Measurements from ENCODE around the gene KTI12.

The KTI12 gene

DNA sequence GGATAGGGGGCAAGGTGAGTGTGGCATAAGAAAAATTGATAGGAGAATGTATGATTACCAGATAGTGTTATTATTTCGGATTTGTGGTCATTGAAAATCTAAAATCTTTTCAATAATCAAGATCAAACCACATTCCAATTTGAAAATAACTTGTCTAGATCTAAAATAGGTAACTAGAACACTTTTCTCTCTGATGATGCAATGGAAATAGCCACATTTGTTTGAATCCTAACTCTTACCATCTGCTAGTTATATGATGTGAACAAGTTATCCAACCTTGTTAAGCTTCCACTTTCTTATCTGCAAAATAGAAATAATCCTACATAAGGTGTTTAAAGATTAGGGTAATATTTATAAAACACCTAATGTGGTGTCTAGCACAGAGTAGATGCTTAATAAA, 26.3 kb upstream of the KTI12 start:
- no peaks in the 10 kb centered on the region for H3K9me2 ChIP-seq (replicated peaks; ENCODE audit: insufficient read depth, low read length)
- H3F3A ChIP-seq (ENCODE audit: insufficient read depth): peaks cover 5% of the 10 kb centered on the region
- peaks cover 19% of the 10 kb centered on the region; the same call in 1 of the 2 replicates for H3K36me3 ChIP-seq (ENCODE audit: low read length)
- no peak overlapping the region for H3K9ac ChIP-seq (ENCODE audit: low read length)
- H3K4me2 ChIP-seq (ENCODE audit: low read depth, low read length, poor library complexity, severe bottlenecking): no peak overlapping the region
- TF ChIP-seq EZH2phosphoT487 (conservative IDR thresholded peaks at IDR 0.05; ENCODE audit: low read length): no peak
- TF ChIP-seq, protein P1, sequence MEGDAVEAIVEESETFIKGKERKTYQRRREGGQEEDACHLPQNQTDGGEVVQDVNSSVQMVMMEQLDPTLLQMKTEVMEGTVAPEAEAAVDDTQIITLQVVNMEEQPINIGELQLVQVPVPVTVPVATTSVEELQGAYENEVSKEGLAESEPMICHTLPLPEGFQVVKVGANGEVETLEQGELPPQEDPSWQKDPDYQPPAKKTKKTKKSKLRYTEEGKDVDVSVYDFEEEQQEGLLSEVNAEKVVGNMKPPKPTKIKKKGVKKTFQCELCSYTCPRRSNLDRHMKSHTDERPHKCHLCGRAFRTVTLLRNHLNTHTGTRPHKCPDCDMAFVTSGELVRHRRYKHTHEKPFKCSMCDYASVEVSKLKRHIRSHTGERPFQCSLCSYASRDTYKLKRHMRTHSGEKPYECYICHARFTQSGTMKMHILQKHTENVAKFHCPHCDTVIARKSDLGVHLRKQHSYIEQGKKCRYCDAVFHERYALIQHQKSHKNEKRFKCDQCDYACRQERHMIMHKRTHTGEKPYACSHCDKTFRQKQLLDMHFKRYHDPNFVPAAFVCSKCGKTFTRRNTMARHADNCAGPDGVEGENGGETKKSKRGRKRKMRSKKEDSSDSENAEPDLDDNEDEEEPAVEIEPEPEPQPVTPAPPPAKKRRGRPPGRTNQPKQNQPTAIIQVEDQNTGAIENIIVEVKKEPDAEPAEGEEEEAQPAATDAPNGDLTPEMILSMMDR (IDR thresholded peaks at IDR 0.05; ENCODE audit: insufficient read depth, low read length, poor library complexity, severe bottlenecking): no peak
- H3K27me3 ChIP-seq (ENCODE audit: low read length): no peaks in the 10 kb centered on the region
- H2AFZ ChIP-seq (ENCODE audit: low read depth, low read length, severe bottlenecking): no peak overlapping the region
- H3K9me3 ChIP-seq (ENCODE audit: insufficient read depth, low read length): no peaks in the 10 kb centered on the region
- H4K20me1 ChIP-seq (ENCODE audit: low read depth, low read length): peaks cover 3% of the 10 kb centered on the region; the same call in 1 of the 2 replicates
- no peak overlapping the region for H3K4me3 ChIP-seq (ENCODE audit: insufficient read depth, low read length, poor library complexity, severe bottlenecking)
- H3K27ac ChIP-seq (ENCODE audit: low read depth, low read length): no peak overlapping the region
- peaks cover 78% of the 10 kb centered on the region for H3K79me2 ChIP-seq (ENCODE audit: insufficient read depth, low read length)

GRCh38 chr1:52059321-52059720, 25.7 kb upstream of the KTI12 start:
- Histone ChIP-seq H3K4me2 (ENCODE audit: low read depth, low read length, poor library complexity, severe bottlenecking) (peak overlapping the region; percentile 17), H4K20me1 (ENCODE audit: low read depth, low read length) (peaks cover 3% of the 10 kb centered on the region; the same call in 1 of the 2 replicates), H3K27ac (ENCODE audit: low read depth, low read length) (no peak overlapping the region), H3F3A (ENCODE audit: insufficient read depth) (peaks cover 5% of the 10 kb centered on the region), H3K9ac (ENCODE audit: low read length) (no peak overlapping the region), H3K27me3 (ENCODE audit: low read length) (no peaks in the 10 kb centered on the region), H3K9me2 (replicated peaks; ENCODE audit: insufficient read depth, low read length) (no peaks in the 10 kb centered on the region), H3K4me3 (ENCODE audit: insufficient read depth, low read length, poor library complexity, severe bottlenecking) (no peak overlapping the region), H3K79me2 (ENCODE audit: insufficient read depth, low read length) (peaks cover 84% of the 10 kb centered on the region), H3K9me3 (ENCODE audit: insufficient read depth, low read length) (no peaks in the 10 kb centered on the region), H3K36me3 (ENCODE audit: low read length) (peaks cover 13% of the 10 kb centered on the region; the same call in 1 of the 2 replicates), H2AFZ (ENCODE audit: low read depth, low read length, severe bottlenecking) (no peak overlapping the region)
- TF ChIP-seq EZH2phosphoT487 (conservative IDR thresholded peaks at IDR 0.05; ENCODE audit: low read length): no peak
- TF ChIP-seq, protein P1 (IDR thresholded peaks at IDR 0.05; ENCODE audit: insufficient read depth, low read length, poor library complexity, severe bottlenecking): no peak

- Histone ChIP-seq H3K9me2 (replicated peaks; ENCODE audit: insufficient read depth, low read length) (no peaks in the 10 kb centered on the region), H3K27me3 (ENCODE audit: low read length) (no peaks in the 10 kb centered on the region), H3K4me3 (ENCODE audit: insufficient read depth, low read length, poor library complexity, severe bottlenecking) (no peak overlapping the region), H4K20me1 (ENCODE audit: low read depth, low read length) (peaks cover 3% of the 10 kb centered on the region; the same call in 1 of the 2 replicates), H3K27ac (ENCODE audit: low read depth, low read length) (no peak overlapping the region), H3K9me3 (ENCODE audit: insufficient read depth, low read length) (no peaks in the 10 kb centered on the region), H2AFZ (ENCODE audit: low read depth, low read length, severe bottlenecking) (no peak overlapping the region), H3K4me2 (ENCODE audit: low read depth, low read length, poor library complexity, severe bottlenecking) (peak overlapping the region; percentile 82), H3K9ac (ENCODE audit: low read length) (peak overlapping the region; percentile 83; the same call in 1 of the 2 replicates), H3F3A (ENCODE audit: insufficient read depth) (peaks cover 9% of the 10 kb centered on the region), H3K36me3 (ENCODE audit: low read length) (peaks cover 7% of the 10 kb centered on the region; the same call in 1 of the 2 replicates), H3K79me2 (ENCODE audit: insufficient read depth, low read length) (peaks cover 79% of the 10 kb centered on the region)
- TF ChIP-seq, protein P1 (IDR thresholded peaks at IDR 0.05; ENCODE audit: insufficient read depth, low read length, poor library complexity, severe bottlenecking): no peak
- TF ChIP-seq EZH2phosphoT487 (conservative IDR thresholded peaks at IDR 0.05; ENCODE audit: low read length): no peak
Observed at GRCh38 chr1:52057876-52058415, 24.3 kb upstream of the KTI12 start.

Measured in SU-DHL-6 (cell line).